ENCODE measurements around the gene GRIN3A.

The GRIN3A gene

DNA sequence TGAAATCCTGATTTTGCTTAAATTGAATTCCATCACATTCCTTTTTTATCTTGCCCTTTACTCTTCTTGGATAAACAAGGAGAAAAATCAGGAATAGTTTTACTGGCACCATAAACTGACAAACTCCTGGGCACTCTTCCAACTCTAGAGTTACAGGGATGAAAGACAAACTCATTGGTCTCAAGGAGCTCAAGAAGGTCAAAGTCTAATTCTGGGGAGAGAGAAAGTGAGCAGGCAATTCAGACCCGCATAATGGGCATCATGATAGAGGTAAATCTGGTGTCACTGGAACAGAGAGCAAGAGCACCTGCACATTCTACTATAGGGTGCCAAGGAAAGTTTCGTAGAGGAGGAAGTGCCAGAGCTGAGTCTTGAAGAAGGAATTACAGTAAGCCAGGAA is 64.8 kb downstream of the GRIN3A start:
- POLR2A ChIA-PET = no interaction called here
- CTCF ChIA-PET = interaction anchor here (1.2 kb wide), 2 partner anchors 19 to 30 kb away, joined by 3 read pairs; no protein-coding TSS in a partner anchor
- TF ChIP-seq, protein P1, sequence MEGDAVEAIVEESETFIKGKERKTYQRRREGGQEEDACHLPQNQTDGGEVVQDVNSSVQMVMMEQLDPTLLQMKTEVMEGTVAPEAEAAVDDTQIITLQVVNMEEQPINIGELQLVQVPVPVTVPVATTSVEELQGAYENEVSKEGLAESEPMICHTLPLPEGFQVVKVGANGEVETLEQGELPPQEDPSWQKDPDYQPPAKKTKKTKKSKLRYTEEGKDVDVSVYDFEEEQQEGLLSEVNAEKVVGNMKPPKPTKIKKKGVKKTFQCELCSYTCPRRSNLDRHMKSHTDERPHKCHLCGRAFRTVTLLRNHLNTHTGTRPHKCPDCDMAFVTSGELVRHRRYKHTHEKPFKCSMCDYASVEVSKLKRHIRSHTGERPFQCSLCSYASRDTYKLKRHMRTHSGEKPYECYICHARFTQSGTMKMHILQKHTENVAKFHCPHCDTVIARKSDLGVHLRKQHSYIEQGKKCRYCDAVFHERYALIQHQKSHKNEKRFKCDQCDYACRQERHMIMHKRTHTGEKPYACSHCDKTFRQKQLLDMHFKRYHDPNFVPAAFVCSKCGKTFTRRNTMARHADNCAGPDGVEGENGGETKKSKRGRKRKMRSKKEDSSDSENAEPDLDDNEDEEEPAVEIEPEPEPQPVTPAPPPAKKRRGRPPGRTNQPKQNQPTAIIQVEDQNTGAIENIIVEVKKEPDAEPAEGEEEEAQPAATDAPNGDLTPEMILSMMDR (IDR thresholded peaks at IDR 0.05; ENCODE audit: control extremely low read depth, extremely low read depth, low read depth, missing control alignments) = no peak
- no peak for DNase-seq (ENCODE audit: extremely low spot score)

GRCh38 chr9:101671567-101671966 is 66.9 kb downstream of the GRIN3A start:
- no peak for DNase-seq (ENCODE audit: extremely low spot score)
- POLR2A ChIA-PET = no interaction called here
- TF ChIP-seq, protein P1 (IDR thresholded peaks at IDR 0.05; ENCODE audit: control extremely low read depth, extremely low read depth, low read depth, missing control alignments) = no peak
- CTCF ChIA-PET = interaction anchor here (1.1 kb wide), 1 partner anchor 22 kb away, joined by 3 read pairs; no protein-coding TSS in a partner anchor

- CTCF ChIA-PET = interaction anchor here (1.0 to 1.1 kb wide), 3 partner anchors 25 to 67 kb away, joined by 3 read pairs; no protein-coding TSS in a partner anchor
These were observed 70.0 kb downstream of the GRIN3A start for GRCh38 chr9:101668421-101668820.

GRCh38 chr9:101664453-101664852 is 74.0 kb downstream of the GRIN3A start:
- TF ChIP-seq, protein P1 (IDR thresholded peaks at IDR 0.05; ENCODE audit: control extremely low read depth, extremely low read depth, low read depth, missing control alignments) = no peak
- CTCF ChIA-PET = interaction anchor here (0.7 kb wide), 1 partner anchor 10 kb away, joined by 3 read pairs; no protein-coding TSS in a partner anchor
- POLR2A ChIA-PET = no interaction called here
- DNase-seq (ENCODE audit: extremely low spot score) = no peak

More at GRCh38 chr9:101668421-101668820, 70.0 kb downstream of the GRIN3A start:
- TF ChIP-seq, protein P1 (IDR thresholded peaks at IDR 0.05; ENCODE audit: control extremely low read depth, extremely low read depth, low read depth, missing control alignments) = no peak
- no peak for DNase-seq (ENCODE audit: extremely low spot score)
- POLR2A ChIA-PET = no interaction called here

GRCh38 chr9:101652601-101653175 is 85.8 kb downstream of the GRIN3A start:
- POLR2A ChIA-PET = no interaction called here
- TF ChIP-seq, protein P1 (IDR thresholded peaks at IDR 0.05; ENCODE audit: control extremely low read depth, extremely low read depth, low read depth, missing control alignments) = no peak
- CTCF ChIA-PET = interaction anchor here (1.2 kb wide), 2 partner anchors 20 to 41 kb away, joined by 3 read pairs; no protein-coding TSS in a partner anchor
- no peak for DNase-seq (ENCODE audit: extremely low spot score)

DNA sequence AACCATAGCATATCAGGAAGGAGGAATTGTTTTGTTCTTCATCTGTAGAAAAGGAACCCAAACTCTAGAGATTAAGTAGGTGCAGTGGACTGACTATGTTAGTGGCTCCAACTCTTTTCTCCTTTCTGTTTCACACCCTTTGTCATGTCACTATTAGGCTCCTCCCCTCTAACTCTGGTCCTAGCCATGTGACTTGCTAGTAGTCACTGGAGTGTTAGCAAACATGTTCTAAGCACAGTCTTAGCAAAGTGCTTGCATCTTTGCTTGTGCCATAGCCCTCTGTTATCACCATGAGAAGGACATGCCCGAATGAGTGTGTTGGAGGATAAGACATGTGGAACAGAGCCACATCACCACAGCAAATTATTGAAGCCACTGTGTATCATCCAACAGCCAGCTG is 88.3 kb downstream of the GRIN3A start:
- ChIA-PET POLR2A (no interaction called here), CTCF (no interaction called here)
- DNase-seq (ENCODE audit: extremely low spot score) = no peak
- TF ChIP-seq, protein P1 (IDR thresholded peaks at IDR 0.05; ENCODE audit: control extremely low read depth, extremely low read depth, low read depth, missing control alignments) = no peak

Measured in GM10248 (cell line).